Cardiac muscle cell (in vitro differentiated cells and primary cell): ENCODE measurements around the gene OR52D1. TPM values are rescaled to one million over a fixed set of nuclear protein-coding genes. Genes with fewer than 3 reads are reported as not detected.

Experiments
- DNase-seq, 2 donors: peaks; one replicate each; pipeline versions ENCODE4 v3.0.0 to v3.0.0-alpha.2; 2010 to 2017; ENCODE audit warnings: low read depth in 1 of 2, low spot score in 1 of 2
- H3K27ac ChIP-seq: fragments of 200-600 bp; sonication (generic); 2 replicates; pipeline ENCODE4 v1.5.1; 2016
- H3K27me3 ChIP-seq: fragments of 200-600 bp; sonication (generic); 2 replicates; pipeline ENCODE4 v1.6.0; 2016; ENCODE audit warnings: control low read depth
- H3K36me3 ChIP-seq: fragments of 200-600 bp; sonication (generic); 2 replicates; pipeline ENCODE4 v1.5.1; 2016; ENCODE audit warnings: control low read depth
- H3K4me1 ChIP-seq: fragments of 200-600 bp; sonication (generic); 2 replicates; pipeline ENCODE4 v1.8.1; 2017; ENCODE audit warnings: low read depth, mild to moderate bottlenecking, mixed run types
- H3K4me3 ChIP-seq: fragments of 200-600 bp; sonication (generic); 2 replicates; pipeline ENCODE4 v1.5.1; 2016; ENCODE audit warnings: mild to moderate bottlenecking
- H3K9me3 ChIP-seq: fragments of 200-600 bp; sonication (generic); 2 replicates; pipeline ENCODE4 v1.5.1; 2017; ENCODE audit warnings: low read depth, mild to moderate bottlenecking, control low read depth
- CTCF ChIP-seq: IDR thresholded peaks from 2 replicates; pipeline ENCODE4 v1.5.1; 2012; ENCODE audit warnings: low read depth, mild to moderate bottlenecking, low read length
- polyA plus RNA-seq: library from polyadenylated mRNA; unstranded; fragments of >200 nt; fragmentation: Nextera tagmentation; extraction: Ambion mirVana; gene quantifications from 2 replicates; pipeline ENCODE4 v1.2.1, GENCODE V29; 2016
- total RNA-seq: library from RNA; depleted of rRNA; stranded (reverse); fragments of >200 nt; gene quantifications from 2 replicates; pipeline ENCODE4 v1.2.3, GENCODE V29; 2016

OR52D1 gene
- total and polyA plus RNA-seq, 2 experiments from 2014 or later = not detected

GRCh38 chr11:5504403-5504921 is 16.0 kb downstream of the OR52D1 start:
- no peaks in the 10 kb centered on the region for H3K9me3 ChIP-seq
- no peak overlapping the region for H3K27ac ChIP-seq
- no peaks in the 10 kb centered on the region for H3K4me1 ChIP-seq
- no peak overlapping the region for H3K4me3 ChIP-seq
- H3K36me3 ChIP-seq = no peaks in the 10 kb centered on the region
- H3K27me3 ChIP-seq = no peaks in the 10 kb centered on the region
- TF ChIP-seq CTCF = no peak
- no peak for DNase-seq

GRCh38 chr11:5505363-5506048 is 17.0 kb downstream of the OR52D1 start:
- H3K4me1 ChIP-seq = no peaks in the 10 kb centered on the region
- H3K9me3 ChIP-seq = no peaks in the 10 kb centered on the region
- H3K27ac ChIP-seq = no peak overlapping the region
- TF ChIP-seq CTCF = no peak
- DNase-seq = no peak
- H3K4me3 ChIP-seq = no peak overlapping the region
- no peaks in the 10 kb centered on the region for H3K27me3 ChIP-seq
- no peaks in the 10 kb centered on the region for H3K36me3 ChIP-seq

GRCh38 chr11:5507177-5507932 is 18.9 kb downstream of the OR52D1 start:
- no peaks in the 10 kb centered on the region for H3K36me3 ChIP-seq
- no peaks in the 10 kb centered on the region for H3K4me1 ChIP-seq
- no peak for DNase-seq
- H3K9me3 ChIP-seq = no peaks in the 10 kb centered on the region
- H3K27ac ChIP-seq = no peak overlapping the region
- TF ChIP-seq CTCF = no peak
- no peaks in the 10 kb centered on the region for H3K27me3 ChIP-seq
- H3K4me3 ChIP-seq = no peak overlapping the region

- TF ChIP-seq CTCF = no peak
- no peaks in the 10 kb centered on the region for H3K27me3 ChIP-seq
- no peaks in the 10 kb centered on the region for H3K9me3 ChIP-seq
- no peaks in the 10 kb centered on the region for H3K36me3 ChIP-seq
- DNase-seq = no peak
- no peaks in the 10 kb centered on the region for H3K4me1 ChIP-seq
- no peak overlapping the region for H3K4me3 ChIP-seq
- H3K27ac ChIP-seq = no peak overlapping the region
Observed at GRCh38 chr11:5507933-5508305, 19.4 kb downstream of the OR52D1 start.

GRCh38 chr11:5508605-5509004 is 20.1 kb downstream of the OR52D1 start:
- H3K27me3 ChIP-seq = no peaks in the 10 kb centered on the region
- no peaks in the 10 kb centered on the region for H3K9me3 ChIP-seq
- no peak overlapping the region for H3K4me3 ChIP-seq
- H3K27ac ChIP-seq = no peak overlapping the region
- H3K36me3 ChIP-seq = no peaks in the 10 kb centered on the region
- TF ChIP-seq CTCF = no peak
- no peaks in the 10 kb centered on the region for H3K4me1 ChIP-seq
- no peak for DNase-seq
